AG04450 (cell line): ENCODE measurements around the gene DAAM2. TPM values are rescaled to one million over a fixed set of nuclear protein-coding genes. Genes with fewer than 3 reads are reported as not detected.

Experiments
- CTCF ChIA-PET: fragments of 300-600, 350-600 bp; formaldehyde crosslinking; extraction: SDS; loops from one replicate; lab custom pipeline; 2022; ENCODE audit warnings: antibody characterized with exemption, inconsistent platforms; lab: Charles Lee
- POLR2A ChIA-PET: fragments of 350-600 bp; formaldehyde crosslinking; extraction: SDS; loops from one replicate; lab custom pipeline; 2021; ENCODE audit warnings: antibody characterized with exemption, inconsistent platforms; lab: Yijun Ruan, JAX
- DNase-seq: peaks from one replicate; pipeline ENCODE4 v3.0.0-alpha.2; 2011; ENCODE audit warnings: low read depth, low spot score
- H3K27ac ChIP-seq: one replicate; pipeline ENCODE4 v1.5.1; 2012; ENCODE audit warnings: low read depth, low read length, control low read depth
- H3K27me3 ChIP-seq: one replicate; pipeline ENCODE4 v1.6.0; 2012; ENCODE audit warnings: low read length; ENCODE audit not compliant: control insufficient read depth, insufficient read depth
- H3K4me3 ChIP-seq: 2 replicates; pipeline ENCODE4 v1.5.1; 2011; ENCODE audit warnings: mild to moderate bottlenecking, low read depth, low read length, control low read depth
- H3K9me3 ChIP-seq: 2 replicates; pipeline ENCODE4 v1.5.1; 2012; ENCODE audit warnings: low read length; ENCODE audit not compliant: control insufficient read depth, insufficient read depth
- CTCF ChIP-seq: IDR thresholded peaks from 2 replicates; pipeline ENCODE4 v1.5.1; 2011; ENCODE audit warnings: low read depth, low read length, control low read depth, inconsistent platforms
- polyA plus RNA-seq: library from polyadenylated mRNA; depleted of rRNA; stranded (reverse); fragments of >200 nt; gene quantifications from 2 replicates; pipeline ENCODE4 v1.2.3, GENCODE V29; 2011

The DAAM2 gene
- polyA plus RNA-seq, 1 experiment, result 2.9 TPM

DNA sequence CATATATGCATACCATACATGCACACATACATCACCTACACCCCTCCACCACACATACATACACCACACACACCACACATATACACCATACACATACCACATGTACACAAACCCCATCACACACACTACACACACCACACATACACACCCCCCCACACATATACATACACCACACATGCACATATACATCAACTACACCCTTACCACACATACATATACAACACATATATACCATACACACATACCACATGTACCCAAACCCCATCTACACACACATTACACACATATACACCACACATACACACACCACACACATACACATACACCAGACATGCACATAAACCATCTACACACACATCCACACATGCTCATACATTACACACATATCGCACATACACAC lies 52.7 kb downstream of the DAAM2 start:
- Histone ChIP-seq H3K4me3 (no peak overlapping the region), H3K27ac (no peak overlapping the region), H3K27me3 (no peaks in the 10 kb centered on the region), H3K9me3 (no peaks in the 10 kb centered on the region)
- CTCF ChIA-PET, result no interaction called here
- no peak for DNase-seq
- TF ChIP-seq CTCF, result no peak
- POLR2A ChIA-PET, result no interaction called here

DNA sequence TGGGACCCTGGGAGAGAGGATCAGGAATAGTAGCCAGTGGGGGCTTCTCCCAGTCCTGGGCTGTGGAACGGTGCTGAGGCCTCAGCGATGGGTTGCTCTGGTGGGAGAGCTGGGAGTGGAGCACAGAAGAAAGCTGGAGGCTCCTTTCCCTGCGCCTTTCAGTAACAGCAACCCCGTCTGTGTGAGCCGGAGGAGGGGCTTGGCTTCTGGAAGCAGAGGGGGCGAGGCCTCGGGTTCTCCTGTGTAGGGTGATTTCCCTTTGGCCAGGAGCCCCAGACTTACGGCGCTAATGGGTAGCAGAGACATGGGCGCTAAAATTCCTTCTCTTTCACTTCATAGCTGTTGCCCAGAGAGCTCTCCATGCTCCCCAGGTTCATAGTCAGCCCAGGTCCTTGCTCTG lies 55.0 kb downstream of the DAAM2 start:
- Histone ChIP-seq H3K27me3 (no peaks in the 10 kb centered on the region), H3K4me3 (no peak overlapping the region), H3K27ac (no peak overlapping the region), H3K9me3 (no peaks in the 10 kb centered on the region)
- ChIA-PET POLR2A (no interaction called here), CTCF (interaction anchor here (7.4 kb wide), 1 partner anchor 18 kb away, joined by 45 read pairs; no protein-coding TSS in a partner anchor)
- no peak for DNase-seq
- TF ChIP-seq CTCF, result no peak

- H3K4me3 ChIP-seq, result no peak overlapping the region
- ChIA-PET POLR2A (no interaction called here), CTCF (interaction anchor here (7.4 kb wide), 1 partner anchor 17 kb away, joined by 45 read pairs; no protein-coding TSS in a partner anchor)
- H3K9me3 ChIP-seq, result no peaks in the 10 kb centered on the region
- H3K27me3 ChIP-seq, result no peaks in the 10 kb centered on the region
- TF ChIP-seq CTCF, result no peak
- no peak for DNase-seq
- no peak overlapping the region for H3K27ac ChIP-seq
Observed at GRCh38 chr6:39848171-39848570, 56.0 kb downstream of the DAAM2 start.

- H3K27ac ChIP-seq, result no peak overlapping the region
- TF ChIP-seq CTCF, result no peak
- ChIA-PET CTCF (interaction anchor here (7.4 kb wide), 1 partner anchor 16 kb away, joined by 45 read pairs; no protein-coding TSS in a partner anchor), POLR2A (no interaction called here)
- H3K27me3 ChIP-seq, result peaks cover 3% of the 10 kb centered on the region
- no peak for DNase-seq
- no peaks in the 10 kb centered on the region for H3K9me3 ChIP-seq
- no peak overlapping the region for H3K4me3 ChIP-seq
Observed at GRCh38 chr6:39849228-39849627, 57.1 kb downstream of the DAAM2 start.

GRCh38 chr6:39849764-39850163 lies 57.6 kb downstream of the DAAM2 start:
- Histone ChIP-seq H3K27ac (no peak overlapping the region), H3K9me3 (no peaks in the 10 kb centered on the region), H3K4me3 (no peak overlapping the region), H3K27me3 (peaks cover 3% of the 10 kb centered on the region)
- peak; percentile 3 for DNase-seq
- TF ChIP-seq CTCF, result no peak
- ChIA-PET CTCF (interaction anchor here (7.4 kb wide), 1 partner anchor 16 kb away, joined by 45 read pairs; no protein-coding TSS in a partner anchor), POLR2A (no interaction called here)
